ENCODE measurements around the gene ZKSCAN2. TPM values are rescaled to one million over a fixed set of nuclear protein-coding genes. Genes with fewer than 3 reads are reported as not detected.

The ZKSCAN2 gene
- total RNA-seq, 1 donor from 2014 or later = 3.6 TPM

- TF ChIP-seq CTCF (conservative IDR thresholded peaks at IDR 0.05; ENCODE audit: low read depth, low read length) = no peak
- H3K4me3 ChIP-seq (ENCODE audit: low read depth, low read length) = no peak overlapping the region
- DNase-seq (ENCODE audit: low read depth) = no peak
These were observed 43.8 kb downstream of the ZKSCAN2 start for GRCh38 chr16:25213709-25214397.

GRCh38 chr16:25212636-25213035, 45.0 kb downstream of the ZKSCAN2 start:
- no peak for TF ChIP-seq CTCF (conservative IDR thresholded peaks at IDR 0.05; ENCODE audit: low read depth, low read length)
- no peak for DNase-seq (ENCODE audit: low read depth)
- H3K4me3 ChIP-seq (ENCODE audit: low read depth, low read length) = no peak overlapping the region

GRCh38 chr16:25210758-25211157, 46.9 kb downstream of the ZKSCAN2 start:
- no peak for TF ChIP-seq CTCF (conservative IDR thresholded peaks at IDR 0.05; ENCODE audit: low read depth, low read length)
- H3K4me3 ChIP-seq (ENCODE audit: low read depth, low read length) = no peak overlapping the region
- peak; percentile 49 for DNase-seq (ENCODE audit: low read depth)

DNA sequence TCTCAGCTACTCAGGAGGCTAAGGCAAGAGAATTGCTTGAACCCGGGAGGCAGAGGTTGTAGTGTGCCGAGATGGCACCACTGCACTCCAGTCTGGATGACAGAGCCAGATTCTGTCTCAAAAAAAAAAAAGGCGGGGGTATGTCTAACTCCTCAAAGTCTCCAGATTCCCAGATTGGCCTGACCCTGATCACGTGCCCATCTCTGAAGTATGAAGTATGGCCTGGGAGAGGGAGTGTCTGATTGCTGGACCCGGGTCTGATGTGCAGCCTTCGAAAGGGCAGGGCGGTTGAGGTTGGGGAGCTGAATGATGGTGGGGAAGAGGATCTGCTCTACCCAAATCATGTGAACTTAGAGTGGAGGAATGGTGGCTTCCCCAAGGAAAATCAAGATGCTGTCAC, 58.2 kb downstream of the ZKSCAN2 start:
- TF ChIP-seq CTCF (conservative IDR thresholded peaks at IDR 0.05; ENCODE audit: low read depth, low read length) = no peak
- no peak for DNase-seq (ENCODE audit: low read depth)
- no peak overlapping the region for H3K4me3 ChIP-seq (ENCODE audit: low read depth, low read length)

GRCh38 chr16:25198021-25198420, 59.6 kb downstream of the ZKSCAN2 start:
- no peak for TF ChIP-seq CTCF (conservative IDR thresholded peaks at IDR 0.05; ENCODE audit: low read depth, low read length)
- H3K4me3 ChIP-seq (ENCODE audit: low read depth, low read length) = no peak overlapping the region
- no peak for DNase-seq (ENCODE audit: low read depth)

GRCh38 chr16:25194273-25194878, 63.3 kb downstream of the ZKSCAN2 start:
- no peak overlapping the region for H3K4me3 ChIP-seq (ENCODE audit: low read depth, low read length)
- no peak for DNase-seq (ENCODE audit: low read depth)
- TF ChIP-seq CTCF (conservative IDR thresholded peaks at IDR 0.05; ENCODE audit: low read depth, low read length) = no peak

- TF ChIP-seq CTCF (conservative IDR thresholded peaks at IDR 0.05; ENCODE audit: low read depth, low read length) = no peak
- DNase-seq (ENCODE audit: low read depth) = no peak
These were observed 65.5 kb downstream of the ZKSCAN2 start for GRCh38 chr16:25192096-25192495.

More at GRCh38 chr16:25192096-25192495, 65.5 kb downstream of the ZKSCAN2 start:
- H3K4me3 ChIP-seq (ENCODE audit: low read depth, low read length) = no peak overlapping the region
